ENCODE results near the gene TMEM151B. TPM values are rescaled to one million over a fixed set of nuclear protein-coding genes. Genes with fewer than 3 reads are reported as not detected.
A peak's percentile ranks its signal among the peaks of the same experiment; 100 is the strongest.

The TMEM151B gene
- total and polyA plus RNA-seq, 9 of the 15 experiments (the other 6 are each of a cell fraction or from before 2014, with no cell fraction given) = not detected

DNA sequence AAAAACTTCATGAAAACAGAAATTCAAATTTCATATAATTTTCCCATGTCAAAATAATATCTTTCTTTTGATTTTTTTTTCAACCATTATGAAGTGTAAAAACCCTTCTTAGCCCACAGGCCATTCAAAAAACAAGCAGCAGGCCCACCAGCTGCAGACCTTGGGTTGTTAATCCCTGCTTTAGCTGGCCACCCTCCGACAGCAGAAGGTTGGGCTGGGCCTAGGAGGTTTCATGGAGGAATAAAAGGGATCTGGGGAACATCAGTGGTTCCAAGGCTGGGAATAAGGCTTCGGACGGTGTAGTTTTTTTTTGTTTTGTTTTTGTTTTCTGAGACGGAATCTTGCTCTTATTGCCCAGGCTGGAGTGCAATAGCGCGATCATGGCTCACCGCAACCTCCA, 26.9 kb upstream of the TMEM151B start (continued):
- TF ChIP-seq, protein P1, sequence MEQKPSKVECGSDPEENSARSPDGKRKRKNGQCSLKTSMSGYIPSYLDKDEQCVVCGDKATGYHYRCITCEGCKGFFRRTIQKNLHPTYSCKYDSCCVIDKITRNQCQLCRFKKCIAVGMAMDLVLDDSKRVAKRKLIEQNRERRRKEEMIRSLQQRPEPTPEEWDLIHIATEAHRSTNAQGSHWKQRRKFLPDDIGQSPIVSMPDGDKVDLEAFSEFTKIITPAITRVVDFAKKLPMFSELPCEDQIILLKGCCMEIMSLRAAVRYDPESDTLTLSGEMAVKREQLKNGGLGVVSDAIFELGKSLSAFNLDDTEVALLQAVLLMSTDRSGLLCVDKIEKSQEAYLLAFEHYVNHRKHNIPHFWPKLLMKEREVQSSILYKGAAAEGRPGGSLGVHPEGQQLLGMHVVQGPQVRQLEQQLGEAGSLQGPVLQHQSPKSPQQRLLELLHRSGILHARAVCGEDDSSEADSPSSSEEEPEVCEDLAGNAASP (IDR thresholded peaks at IDR 0.05) = no peak
- TF ChIP-seq ZNF197 (CRISPR knock-in tag; IDR thresholded peaks at IDR 0.05; ENCODE audit: low read depth) (no peak), RFX5 (IDR thresholded peaks at IDR 0.05; ENCODE audit: low read depth, low read length) (no peak), SRSF7 (optimal IDR thresholded peaks at IDR 0.05; ENCODE audit: low read depth, low read length) (no peak), FOSL1 (tag; conservative IDR thresholded peaks at IDR 0.05) (no peak), ZKSCAN8 (CRISPR knock-in tag; IDR thresholded peaks at IDR 0.05) (no peak), ZNF274 (IDR thresholded peaks at IDR 0.05; ENCODE audit: borderline replicate concordance, low read depth, low read length) (no peak), GATAD2A (IDR thresholded peaks at IDR 0.05) (no peak), HNRNPH1 (optimal IDR thresholded peaks at IDR 0.05; ENCODE audit: low read depth, low read length) (no peak), TRIM24 (IDR thresholded peaks at IDR 0.05) (no peak), MTF1 (CRISPR knock-in tag; IDR thresholded peaks at IDR 0.05; ENCODE audit: borderline replicate concordance) (no peak)

DNA sequence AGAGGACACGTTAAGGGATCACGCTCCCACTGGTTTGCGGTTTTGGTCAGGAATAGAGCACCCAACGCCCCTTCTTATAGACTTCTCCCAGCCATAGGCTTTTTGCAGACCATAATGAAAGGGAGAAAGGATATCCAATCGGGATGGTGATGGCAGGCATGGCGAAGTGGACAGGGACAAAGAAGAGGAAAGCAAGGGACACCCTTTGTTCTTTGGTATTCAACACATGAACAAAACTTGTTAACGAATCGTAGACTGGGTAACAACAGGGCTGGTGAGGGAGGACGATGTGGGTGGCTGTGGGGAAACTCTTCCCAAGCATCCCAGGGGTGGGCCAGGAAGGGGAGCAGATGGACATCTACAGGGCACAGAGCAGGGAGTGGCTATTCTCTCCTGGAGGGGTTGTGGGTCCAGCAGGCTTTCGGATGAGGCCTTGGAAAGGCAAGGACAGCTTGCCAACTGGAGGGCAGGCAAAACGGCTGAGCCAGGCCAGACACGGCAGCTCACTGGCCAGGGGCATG, 24.8 kb upstream of the TMEM151B start:
- H3K4me1 ChIP-seq (replicated peaks in 1 of 2; ENCODE audit: control insufficient read depth in 2 of 2, insufficient read depth in 2 of 2, low read length in 2 of 2) = peaks cover 22 to 28% of the 10 kb centered on the region in 2 experiments

More for the DNA sequence above, 24.8 kb upstream of the TMEM151B start:
- H3K9ac ChIP-seq (ENCODE audit: insufficient read depth in 1 of 2, low read depth in 2 of 2, low read length in 2 of 2) = peak overlapping the region; percentile 95 to 100; a peak in 3 of 4 replicates
- no peaks in the 10 kb centered on the region for H3K27me3 ChIP-seq (ENCODE audit: control insufficient read depth in 2 of 2, insufficient read depth in 2 of 2, low read length in 2 of 2)
- FAIRE-seq = no peak
- 0 out of 2 replicates have a peak, but pooled peaks have one; percentile 41 for TF ChIP-seq MTF1 (CRISPR knock-in tag; IDR thresholded peaks at IDR 0.05; ENCODE audit: borderline replicate concordance)
- TF ChIP-seq MCM2 (IDR thresholded peaks at IDR 0.05; ENCODE audit: low read depth) = no peak
- TF ChIP-seq CCAR2 (IDR thresholded peaks at IDR 0.05; ENCODE audit: low read depth, low read length) = no peak
- no peak for TF ChIP-seq ZNF165 (CRISPR knock-in tag; IDR thresholded peaks at IDR 0.05; ENCODE audit: borderline replicate concordance)
- TF ChIP-seq ZNF436 (CRISPR knock-in tag; IDR thresholded peaks at IDR 0.05) = no peak
- TF ChIP-seq, protein P2, sequence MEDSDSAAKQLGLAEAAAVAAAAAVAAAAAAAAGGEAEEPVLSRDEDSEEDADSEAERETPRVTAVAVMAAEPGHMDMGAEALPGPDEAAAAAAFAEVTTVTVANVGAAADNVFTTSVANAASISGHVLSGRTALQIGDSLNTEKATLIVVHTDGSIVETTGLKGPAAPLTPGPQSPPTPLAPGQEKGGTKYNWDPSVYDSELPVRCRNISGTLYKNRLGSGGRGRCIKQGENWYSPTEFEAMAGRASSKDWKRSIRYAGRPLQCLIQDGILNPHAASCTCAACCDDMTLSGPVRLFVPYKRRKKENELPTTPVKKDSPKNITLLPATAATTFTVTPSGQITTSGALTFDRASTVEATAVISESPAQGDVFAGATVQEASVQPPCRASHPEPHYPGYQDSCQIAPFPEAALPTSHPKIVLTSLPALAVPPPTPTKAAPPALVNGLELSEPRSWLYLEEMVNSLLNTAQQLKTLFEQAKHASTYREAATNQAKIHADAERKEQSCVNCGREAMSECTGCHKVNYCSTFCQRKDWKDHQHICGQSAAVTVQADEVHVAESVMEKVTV (CRISPR knock-in tag; IDR thresholded peaks at IDR 0.05) = no peak
- TF ChIP-seq ZC3H11A (IDR thresholded peaks at IDR 0.05; ENCODE audit: low read depth, low read length) = no peak
- no peak for TF ChIP-seq ZNF23 (CRISPR knock-in tag; IDR thresholded peaks at IDR 0.05)
- 0 out of 2 replicates have a peak, but pooled peaks have one; percentile 26 for TF ChIP-seq PHF21A (IDR thresholded peaks at IDR 0.05; ENCODE audit: borderline replicate concordance, low read depth)
- no peak for TF ChIP-seq PHF8 (IDR thresholded peaks at IDR 0.05; ENCODE audit: borderline replicate concordance, low read length)
- POLR2A ChIA-PET = interaction anchor here (0.6 to 7.4 kb wide), 18 partner anchors 10 to 1267 kb away, joined by 3 to 144 read pairs (median 5); partner anchors contain the start of genes GTPBP2, NFKBIE, SLC29A1 and SLC35B2
- peaks cover 8% of the 10 kb centered on the region for H3K9me1 ChIP-seq (ENCODE audit: control insufficient read depth, insufficient read depth, low read length)
- H3K36me3 ChIP-seq (ENCODE audit: control insufficient read depth, insufficient read depth, low read length) = peaks cover 35% of the 10 kb centered on the region
- BruUV-seq (replicated peaks) = no TSS peak
- H3K27ac ChIP-seq (ENCODE audit: extremely low read depth, low read depth, low read length) = no peak overlapping the region
- 77% methylated on average over 12 of the region's 12 CpGs for WGBS (ENCODE audit: insufficient coverage, low coverage, missing lambda C conversion rate)
- H3K4me3 ChIP-seq = peak overlapping the region; percentile 94
- CTCF ChIA-PET (ENCODE audit: low intra/inter-chr PET ratio) = no interaction called here
- no peaks in the 10 kb centered on the region for H3K9me3 ChIP-seq (replicated peaks; ENCODE audit: control insufficient read depth, insufficient read depth, low read depth, low read length)
- in situ Hi-C loops (cut with MboI) = no loop called here
- H2AFZ ChIP-seq (ENCODE audit: low read depth, low read length) = peak overlapping the region; percentile 85
- peak overlapping the region; percentile 99 for H3K4me2 ChIP-seq (ENCODE audit: insufficient read depth, low read length)
- peaks cover 35% of the 10 kb centered on the region for H4K20me1 ChIP-seq (replicated peaks; ENCODE audit: control insufficient read depth, insufficient read depth, low read length)
- intact Hi-C loops (cut with micrococcal nuclease) = no loop called here
- no peak for DNase-seq (ENCODE audit: extremely low read depth in 1 of 4, low spot score in 3 of 4)
- H3K79me2 ChIP-seq (ENCODE audit: control insufficient read depth, insufficient read depth, low read length) = peaks cover 40% of the 10 kb centered on the region
- no peak for ATAC-seq

All from K562 (cell line).